Skeletal muscle tissue (tissue), 4 donors: ENCODE measurements around the gene MKRN2. TPM values are rescaled to one million over a fixed set of nuclear protein-coding genes. Genes with fewer than 3 reads are reported as not detected.

Source experiments
- H3K27ac ChIP-seq: one replicate; pipeline ENCODE4 v1.7.0; 2013; ENCODE audit warnings: mild to moderate bottlenecking, low read depth, low read length, inconsistent platforms
- H3K27me3 ChIP-seq, 3 donors: one replicate each; pipeline ENCODE4 v1.7.0; 2013; ENCODE audit warnings: low read length in 3 of 3; ENCODE audit not compliant: control insufficient read depth in 3 of 3, insufficient read depth in 3 of 3
- H3K36me3 ChIP-seq, 3 donors: one replicate each; pipeline ENCODE4 v1.7.0; 2013; ENCODE audit warnings: low read length in 3 of 3; ENCODE audit not compliant: control insufficient read depth in 3 of 3, insufficient read depth in 3 of 3
- H3K4me1 ChIP-seq, 3 donors: one replicate each; pipeline ENCODE4 v1.7.0; 2013; ENCODE audit warnings: low read length in 3 of 3, mild to moderate bottlenecking in 3 of 3; ENCODE audit not compliant: control insufficient read depth in 3 of 3, insufficient read depth in 3 of 3
- H3K4me3 ChIP-seq, 3 donors: one replicate each; pipeline ENCODE4 v1.7.0; 2013; ENCODE audit warnings: low read length in 3 of 3
- H3K9ac ChIP-seq, 3 donors: one replicate each; pipeline ENCODE4 v1.7.0; 2013; ENCODE audit warnings: low read length in 3 of 3, mild to moderate bottlenecking in 3 of 3, moderate library complexity in 2 of 3, low read depth in 1 of 3
- H3K9me3 ChIP-seq, 3 donors: one replicate each; pipeline ENCODE4 v1.7.0; 2013; ENCODE audit warnings: low read length in 3 of 3; ENCODE audit not compliant: control insufficient read depth in 3 of 3
- total RNA-seq: library from RNA; depleted of rRNA; stranded (reverse); fragments of >200 nt; gene quantifications from one replicate; pipeline ENCODE4 v1.2.3, GENCODE V29; 2014
- donor health status: Osteomylitis.

MKRN2 gene
- total RNA-seq, 1 donor from 2014 or later = 26.6 TPM

- Histone ChIP-seq H3K4me3 (no peak overlapping the region), H3K27me3 (no peaks in the 10 kb centered on the region), H3K9me3 (no peaks in the 10 kb centered on the region), H3K27ac (no peak overlapping the region), H3K9ac (peak overlapping the region in 1 of 3 donors; percentile 9), H3K36me3 (peaks cover 54 to 82% (median 56%) of the 10 kb centered on the region in 3 donors), H3K4me1 (peaks cover 25 to 31% (median 25%) of the 10 kb centered on the region in 3 donors)
Observed at GRCh38 chr3:12584083-12584482, 27.2 kb downstream of the MKRN2 start.

- H3K4me1 ChIP-seq = peaks cover 29 to 37% (median 30%) of the 10 kb centered on the region in 3 donors
- no peak overlapping the region for H3K27ac ChIP-seq
- peaks cover 52 to 79% (median 58%) of the 10 kb centered on the region in 3 donors for H3K36me3 ChIP-seq
- H3K4me3 ChIP-seq = no peak overlapping the region
- H3K27me3 ChIP-seq = no peaks in the 10 kb centered on the region
- H3K9ac ChIP-seq = no peak overlapping the region
- no peaks in the 10 kb centered on the region for H3K9me3 ChIP-seq
Observed at GRCh38 chr3:12585181-12585580, 28.3 kb downstream of the MKRN2 start.

GRCh38 chr3:12585970-12586369 is 29.1 kb downstream of the MKRN2 start:
- Histone ChIP-seq H3K27ac (no peak overlapping the region), H3K9me3 (no peaks in the 10 kb centered on the region), H3K9ac (no peak overlapping the region), H3K36me3 (peaks cover 57 to 83% (median 65%) of the 10 kb centered on the region in 3 donors), H3K4me1 (peaks cover 29 to 37% (median 33%) of the 10 kb centered on the region in 3 donors), H3K4me3 (no peak overlapping the region), H3K27me3 (no peaks in the 10 kb centered on the region)

- Histone ChIP-seq H3K9ac (peak overlapping the region in 1 of 3 donors; percentile 25), H3K27ac (no peak overlapping the region), H3K4me3 (no peak overlapping the region), H3K36me3 (peaks cover 57 to 83% (median 65%) of the 10 kb centered on the region in 3 donors), H3K27me3 (no peaks in the 10 kb centered on the region), H3K4me1 (peaks cover 29 to 37% (median 33%) of the 10 kb centered on the region in 3 donors), H3K9me3 (no peaks in the 10 kb centered on the region)
Observed at GRCh38 chr3:12586403-12586802, 29.5 kb downstream of the MKRN2 start.

- H3K27me3 ChIP-seq = no peaks in the 10 kb centered on the region
- no peaks in the 10 kb centered on the region for H3K9me3 ChIP-seq
- peaks cover 29 to 37% (median 33%) of the 10 kb centered on the region in 3 donors for H3K4me1 ChIP-seq
- H3K27ac ChIP-seq = peak overlapping the region; percentile 22
- no peak overlapping the region for H3K4me3 ChIP-seq
- peak overlapping the region in 1 of 3 donors; percentile 5 for H3K9ac ChIP-seq
- peaks cover 45 to 67% (median 62%) of the 10 kb centered on the region in 3 donors for H3K36me3 ChIP-seq
Observed at GRCh38 chr3:12588039-12589009, 31.4 kb downstream of the MKRN2 start.

GRCh38 chr3:12590096-12590495 is 33.2 kb downstream of the MKRN2 start:
- Histone ChIP-seq H3K4me1 (peaks cover 29 to 37% (median 29%) of the 10 kb centered on the region in 3 donors), H3K36me3 (peaks cover 35 to 63% (median 62%) of the 10 kb centered on the region in 3 donors), H3K9ac (no peak overlapping the region), H3K27me3 (no peaks in the 10 kb centered on the region), H3K9me3 (no peaks in the 10 kb centered on the region), H3K27ac (no peak overlapping the region), H3K4me3 (no peak overlapping the region)

- H3K4me1 ChIP-seq = peaks cover 24 to 29% (median 29%) of the 10 kb centered on the region in 3 donors
- H3K4me3 ChIP-seq = no peak overlapping the region
- H3K36me3 ChIP-seq = peaks cover 29 to 61% (median 57%) of the 10 kb centered on the region in 3 donors
- no peak overlapping the region for H3K9ac ChIP-seq
- no peaks in the 10 kb centered on the region for H3K9me3 ChIP-seq
- no peak overlapping the region for H3K27ac ChIP-seq
- no peaks in the 10 kb centered on the region for H3K27me3 ChIP-seq
Observed at GRCh38 chr3:12591456-12591855, 34.6 kb downstream of the MKRN2 start.

GRCh38 chr3:12591997-12592715 is 35.3 kb downstream of the MKRN2 start:
- no peak overlapping the region for H3K9ac ChIP-seq
- peaks cover 29 to 63% (median 54%) of the 10 kb centered on the region in 3 donors for H3K36me3 ChIP-seq
- H3K27ac ChIP-seq = no peak overlapping the region
- H3K9me3 ChIP-seq = no peaks in the 10 kb centered on the region
- no peak overlapping the region for H3K4me3 ChIP-seq
- H3K27me3 ChIP-seq = no peaks in the 10 kb centered on the region
- peaks cover 19 to 26% (median 22%) of the 10 kb centered on the region in 3 donors for H3K4me1 ChIP-seq

GRCh38 chr3:12593473-12593872 is 36.6 kb downstream of the MKRN2 start:
- H3K9me3 ChIP-seq = no peaks in the 10 kb centered on the region
- peaks cover 34 to 70% (median 57%) of the 10 kb centered on the region in 3 donors for H3K36me3 ChIP-seq
- H3K27ac ChIP-seq = no peak overlapping the region
- H3K4me3 ChIP-seq = no peak overlapping the region
- H3K4me1 ChIP-seq = peaks cover 10 to 13% (median 11%) of the 10 kb centered on the region in 3 donors
- H3K27me3 ChIP-seq = no peaks in the 10 kb centered on the region
- H3K9ac ChIP-seq = no peak overlapping the region
